Mesendoderm (in vitro differentiated cells): Measurements from ENCODE around the gene PRDM4.

Source experiments
- DNase-seq: peaks from one replicate; pipeline ENCODE4 v3.0.0; 2013
- H2AK5ac ChIP-seq: 2 replicates; pipeline ENCODE4 v1.6.1; 2013; ENCODE audit warnings: low read length, inconsistent platforms
- H2BK120ac ChIP-seq: 2 replicates; pipeline ENCODE4 v1.6.1; 2013; ENCODE audit warnings: low read depth, mild to moderate bottlenecking, low read length, moderate library complexity, mixed read lengths
- H2BK15ac ChIP-seq: replicated peaks from 2 replicates; pipeline ENCODE4 v1.6.1; 2013; ENCODE audit warnings: low read depth, mild to moderate bottlenecking, moderate library complexity
- H2BK5ac ChIP-seq: 2 replicates; pipeline ENCODE4 v1.6.1; 2013; ENCODE audit warnings: low read length, inconsistent platforms
- H3K18ac ChIP-seq: 2 replicates; pipeline ENCODE4 v1.6.1; 2013; ENCODE audit warnings: mild to moderate bottlenecking, low read length, mixed read lengths
- H3K23ac ChIP-seq: one replicate; pipeline ENCODE4 v1.6.1; 2013; ENCODE audit warnings: low read length
- H3K27ac ChIP-seq: 2 replicates; pipeline ENCODE4 v1.5.1; 2013; ENCODE audit warnings: low read depth, mild to moderate bottlenecking, inconsistent platforms, low read length, moderate library complexity
- H3K27me3 ChIP-seq: 2 replicates; pipeline ENCODE4 v1.6.1; 2013; ENCODE audit warnings: low read length, control low read depth, mild to moderate bottlenecking, inconsistent platforms; ENCODE audit not compliant: insufficient read depth, poor library complexity
- H3K36me3 ChIP-seq: 2 replicates; pipeline ENCODE4 v1.6.1; 2013; ENCODE audit warnings: low read length, inconsistent platforms; ENCODE audit not compliant: control insufficient read depth, insufficient read depth
- H3K4ac ChIP-seq: one replicate; pipeline ENCODE4 v1.6.1; 2013; ENCODE audit warnings: low read depth, mild to moderate bottlenecking, low read length, moderate library complexity
- H3K4me1 ChIP-seq: 2 replicates; pipeline ENCODE4 v1.6.1; 2013; ENCODE audit warnings: low read depth, low read length, inconsistent platforms; ENCODE audit not compliant: control insufficient read depth
- H3K4me2 ChIP-seq: 2 replicates; pipeline ENCODE4 v1.6.1; 2013; ENCODE audit warnings: low read length
- H3K4me3 ChIP-seq: 2 replicates; pipeline ENCODE4 v1.5.1; 2013; ENCODE audit warnings: mild to moderate bottlenecking, low read length
- H3K56ac ChIP-seq: one replicate; pipeline ENCODE4 v1.6.1; 2013; ENCODE audit warnings: low read length
- H3K79me1 ChIP-seq: 2 replicates; pipeline ENCODE4 v1.6.1; 2013; ENCODE audit warnings: low read length, inconsistent platforms
- H3K79me2 ChIP-seq: 2 replicates; pipeline ENCODE4 v1.6.1; 2013; ENCODE audit warnings: mild to moderate bottlenecking, low read length; ENCODE audit not compliant: control insufficient read depth, insufficient read depth
- H3K9ac ChIP-seq: 2 replicates; pipeline ENCODE4 v1.6.1; 2013; ENCODE audit warnings: low read length, inconsistent platforms
- H4K5ac ChIP-seq: one replicate; pipeline ENCODE4 v1.6.1; 2013; ENCODE audit warnings: low read length
- H4K8ac ChIP-seq: one replicate; pipeline ENCODE4 v1.6.1; 2013; ENCODE audit warnings: low read depth, mild to moderate bottlenecking, control low read depth, low read length, moderate library complexity
- WGBS: extraction: QIAGEN DNeasy Blood & Tissue Kit; methylation state at CpG from one replicate; pipeline ENCODE4 v1.1.7; 2013; ENCODE audit warnings: low lambda C conversion rate, missing lambda C conversion rate; ENCODE audit not compliant: insufficient coverage; ENCODE audit errors: extremely low coverage; 5-methylcytosine and 5-hydroxymethylcytosine counted together

The PRDM4 gene

DNA sequence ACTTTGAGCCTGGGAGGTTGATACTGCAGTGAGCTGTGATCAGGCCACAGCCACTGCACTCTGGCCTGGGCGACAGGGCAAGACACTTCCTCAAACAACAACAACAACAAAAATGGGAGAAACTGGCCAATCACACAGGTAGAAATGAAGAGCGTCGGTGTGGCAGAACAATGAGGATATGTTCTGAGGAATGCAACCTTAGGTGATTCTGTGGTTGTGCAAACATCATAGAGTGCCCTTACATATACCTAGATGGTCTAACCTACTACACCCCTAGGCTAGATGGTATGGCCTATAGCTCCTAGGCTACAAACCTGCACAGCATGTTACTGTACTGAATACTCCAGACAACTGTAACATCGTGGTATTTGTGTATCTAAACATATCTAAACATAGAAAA is 3.7 kb upstream of the PRDM4 start:
- Histone ChIP-seq H3K4me1 (peaks cover 2% of the 10 kb centered on the region), H3K9ac (no peak overlapping the region), H2BK120ac (no peak overlapping the region), H3K4me2 (no peak overlapping the region), H2BK15ac (no peak overlapping the region), H3K18ac (no peak overlapping the region), H3K4ac (no peak overlapping the region), H4K8ac (no peak overlapping the region), H3K79me1 (peaks cover 4% of the 10 kb centered on the region), H2BK5ac (no peak overlapping the region), H3K27ac (no peak overlapping the region), H3K56ac (no peak overlapping the region), H3K36me3 (no peaks in the 10 kb centered on the region), H2AK5ac (no peak overlapping the region), H3K79me2 (peaks cover 9% of the 10 kb centered on the region), H3K27me3 (no peaks in the 10 kb centered on the region), H3K23ac (no peak overlapping the region), H3K4me3 (no peak overlapping the region), H4K5ac (no peak overlapping the region)
- no CpG with 5 or more reads among the region's 4 CpGs for WGBS
- DNase-seq = no peak

DNA sequence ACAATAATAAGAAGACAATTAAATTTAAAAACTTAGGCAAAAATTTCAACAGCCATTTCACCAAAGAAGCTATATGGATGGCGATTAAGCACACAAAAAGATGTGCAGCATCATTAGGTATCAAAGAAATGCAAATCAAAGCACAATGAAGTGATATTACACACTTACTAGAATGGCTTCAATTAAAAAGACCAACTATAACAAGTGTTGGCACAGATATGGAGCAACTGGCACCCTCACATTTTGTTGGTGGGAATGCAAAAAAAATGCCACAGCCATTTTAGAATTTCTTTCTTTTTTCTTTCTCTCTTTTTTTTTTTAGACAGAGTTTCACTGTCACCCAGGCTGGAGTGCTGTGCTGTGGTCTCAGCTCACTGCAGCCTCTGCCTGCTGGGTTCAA is 1.9 kb upstream of the PRDM4 start:
- Histone ChIP-seq H3K4me2 (no peak overlapping the region), H3K79me1 (peaks cover 13% of the 10 kb centered on the region), H2BK120ac (no peak overlapping the region), H3K4ac (no peak overlapping the region), H2BK15ac (no peak overlapping the region), H3K4me3 (no peak overlapping the region), H3K4me1 (peaks cover 2% of the 10 kb centered on the region), H3K79me2 (peaks cover 20% of the 10 kb centered on the region), H3K36me3 (no peaks in the 10 kb centered on the region), H3K56ac (no peak overlapping the region), H4K8ac (no peak overlapping the region), H3K27ac (no peak overlapping the region), H2BK5ac (no peak overlapping the region), H3K23ac (no peak overlapping the region), H3K27me3 (no peaks in the 10 kb centered on the region), H4K5ac (no peak overlapping the region), H3K18ac (no peak overlapping the region), H2AK5ac (no peak overlapping the region), H3K9ac (no peak overlapping the region)
- DNase-seq = no peak
- WGBS = no CpG with 5 or more reads among the region's 1 CpG

DNA sequence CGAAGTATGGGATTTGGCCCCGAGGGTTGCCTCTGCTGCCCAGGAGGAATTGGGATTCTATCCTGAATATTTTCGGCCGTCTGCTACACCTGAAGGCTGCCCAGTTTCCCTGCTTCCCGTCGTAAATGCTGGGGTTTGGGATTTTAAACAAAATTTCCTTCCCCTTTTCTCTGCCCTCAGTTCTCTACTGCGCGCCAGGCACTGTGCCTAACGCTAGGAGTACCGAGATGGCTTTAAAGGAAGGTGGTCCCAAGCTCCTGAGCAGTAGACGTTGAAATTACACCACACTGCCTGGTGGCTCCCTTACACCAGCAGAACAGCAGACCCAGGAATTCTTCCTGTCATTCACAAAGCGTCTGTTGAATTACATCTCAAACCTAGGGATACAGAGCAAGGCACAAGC is 566 bp upstream of the PRDM4 start:
- H3K27ac ChIP-seq = no peak overlapping the region
- peak overlapping the region; percentile 99 for H3K4me2 ChIP-seq
- peak overlapping the region; percentile 23 for H4K5ac ChIP-seq
- H4K8ac ChIP-seq = no peak overlapping the region
- WGBS = no CpG with 5 or more reads among the region's 12 CpGs
- peak overlapping the region; percentile 68 for H3K9ac ChIP-seq
- H3K23ac ChIP-seq = no peak overlapping the region
- H2BK15ac ChIP-seq = no peak overlapping the region
- peak overlapping the region; percentile 36 for H3K4me3 ChIP-seq
- peaks cover 2% of the 10 kb centered on the region for H3K36me3 ChIP-seq
- DNase-seq = peak; percentile 52
- H3K4ac ChIP-seq = no peak overlapping the region
- H3K79me2 ChIP-seq = peaks cover 20% of the 10 kb centered on the region
- H3K56ac ChIP-seq = peak overlapping the region; percentile 84
- H2AK5ac ChIP-seq = no peak overlapping the region
- H3K4me1 ChIP-seq = peaks cover 2% of the 10 kb centered on the region
- no peak overlapping the region for H2BK5ac ChIP-seq
- peaks cover 13% of the 10 kb centered on the region for H3K79me1 ChIP-seq
- no peak overlapping the region for H2BK120ac ChIP-seq
- H3K18ac ChIP-seq = no peak overlapping the region
- H3K27me3 ChIP-seq = no peaks in the 10 kb centered on the region

DNA sequence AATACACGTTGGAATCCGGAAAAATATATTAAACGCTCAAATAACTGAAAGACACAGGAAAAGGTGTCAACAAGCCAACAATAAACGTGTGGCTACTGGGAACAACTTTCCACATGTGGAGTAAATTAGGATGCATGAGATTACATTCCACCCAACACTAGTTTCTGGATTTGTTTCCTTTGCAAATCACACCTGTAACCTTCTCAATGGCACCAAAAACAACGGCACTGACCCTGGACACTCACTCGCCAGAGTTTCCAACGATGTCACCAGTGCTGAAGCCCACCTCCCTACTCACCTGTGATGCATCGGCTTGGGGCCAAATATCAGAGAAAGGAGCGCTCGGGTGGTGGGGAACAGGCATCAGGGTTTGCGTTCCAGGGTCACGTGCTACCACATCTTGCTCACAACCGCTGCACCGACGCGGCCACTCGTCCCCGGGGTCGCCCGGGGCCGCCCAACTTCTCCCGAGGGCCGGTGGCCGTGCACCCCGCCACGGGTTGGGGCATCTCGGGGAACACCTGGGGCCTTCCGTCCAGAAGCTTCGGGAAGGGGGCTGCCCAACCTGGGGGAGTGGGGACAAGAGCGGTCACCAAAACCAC is 629 bp downstream of the PRDM4 start:
- H3K9ac ChIP-seq = peak overlapping the region; percentile 88
- H2BK15ac ChIP-seq = no peak overlapping the region
- H2AK5ac ChIP-seq = no peak overlapping the region
- H3K79me2 ChIP-seq = peaks cover 20% of the 10 kb centered on the region
- no peak overlapping the region for H4K8ac ChIP-seq
- no peak overlapping the region for H3K23ac ChIP-seq
- WGBS = no CpG with 5 or more reads among the region's 30 CpGs
- H3K27ac ChIP-seq = peak overlapping the region; percentile 62
- H3K4me3 ChIP-seq = peak overlapping the region; percentile 87
- peak; percentile 56 for DNase-seq
- H3K79me1 ChIP-seq = peaks cover 13% of the 10 kb centered on the region
- H3K56ac ChIP-seq = peak overlapping the region; percentile 91
- no peak overlapping the region for H2BK120ac ChIP-seq
- no peaks in the 10 kb centered on the region for H3K27me3 ChIP-seq
- peaks cover 3% of the 10 kb centered on the region for H3K36me3 ChIP-seq
- H3K4me2 ChIP-seq = peak overlapping the region; percentile 97
- peak overlapping the region; percentile 63 for H3K4ac ChIP-seq
- H3K18ac ChIP-seq = peak overlapping the region; percentile 60
- no peak overlapping the region for H4K5ac ChIP-seq
- H2BK5ac ChIP-seq = no peak overlapping the region
- peaks cover 2% of the 10 kb centered on the region for H3K4me1 ChIP-seq

DNA sequence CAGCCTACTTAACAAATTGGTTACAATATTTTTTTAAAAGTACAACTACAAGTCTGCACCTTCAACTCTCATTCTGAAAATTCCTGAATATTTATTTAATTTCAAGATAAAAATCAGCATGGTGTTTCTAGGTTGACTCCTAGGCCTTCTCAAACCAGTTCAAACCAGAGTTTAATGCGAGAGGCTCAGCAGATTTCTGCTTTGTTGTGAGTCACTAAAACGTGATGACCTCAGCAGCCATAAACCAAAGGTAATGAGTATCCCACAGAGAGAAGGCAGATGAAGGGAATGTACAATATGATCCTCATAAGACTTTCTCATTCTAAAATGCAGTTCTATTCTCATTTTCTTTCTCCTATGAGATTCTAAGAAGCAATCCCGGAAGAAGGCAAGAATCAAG is 1.5 kb downstream of the PRDM4 start:
- H3K4ac ChIP-seq = no peak overlapping the region
- no peak overlapping the region for H3K23ac ChIP-seq
- H3K79me2 ChIP-seq = peaks cover 20% of the 10 kb centered on the region
- H4K8ac ChIP-seq = no peak overlapping the region
- no peak overlapping the region for H3K27ac ChIP-seq
- H2BK5ac ChIP-seq = no peak overlapping the region
- peak; percentile 82 for DNase-seq
- no peak overlapping the region for H2AK5ac ChIP-seq
- no peak overlapping the region for H3K4me3 ChIP-seq
- no peak overlapping the region for H2BK15ac ChIP-seq
- no peak overlapping the region for H2BK120ac ChIP-seq
- WGBS = no CpG with 5 or more reads among the region's 3 CpGs
- no peak overlapping the region for H4K5ac ChIP-seq
- H3K36me3 ChIP-seq = peaks cover 3% of the 10 kb centered on the region
- H3K56ac ChIP-seq = peak overlapping the region; percentile 78
- H3K18ac ChIP-seq = no peak overlapping the region
- no peak overlapping the region for H3K9ac ChIP-seq
- H3K4me1 ChIP-seq = peaks cover 2% of the 10 kb centered on the region
- H3K79me1 ChIP-seq = peaks cover 13% of the 10 kb centered on the region
- H3K4me2 ChIP-seq = no peak overlapping the region
- no peaks in the 10 kb centered on the region for H3K27me3 ChIP-seq

DNA sequence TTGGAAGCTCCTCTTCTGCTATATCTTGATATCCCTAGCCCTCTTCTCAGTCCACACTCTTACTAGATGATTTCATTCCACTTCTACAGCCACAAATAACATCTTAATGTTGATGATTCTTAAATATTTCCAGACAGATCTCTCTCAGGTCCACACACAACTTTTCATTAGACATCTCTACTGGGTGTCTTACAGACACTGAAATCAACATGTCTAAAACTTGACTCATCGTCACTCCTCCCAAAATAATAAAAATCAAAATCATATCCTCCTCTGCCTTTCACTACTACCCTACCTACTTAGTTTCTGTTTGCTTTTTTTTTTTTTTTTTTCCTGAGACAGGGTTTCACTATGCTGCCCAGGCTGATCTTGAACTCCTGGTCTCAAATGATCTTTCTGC is 11.9 kb downstream of the PRDM4 start:
- no peak overlapping the region for H3K9ac ChIP-seq
- 100% methylated on average over 1 of the region's 1 CpG for WGBS
- no peaks in the 10 kb centered on the region for H3K4me1 ChIP-seq
- H2BK15ac ChIP-seq = no peak overlapping the region
- DNase-seq = no peak
- H3K23ac ChIP-seq = no peak overlapping the region
- H2BK120ac ChIP-seq = no peak overlapping the region
- no peak overlapping the region for H3K4ac ChIP-seq
- no peak overlapping the region for H4K5ac ChIP-seq
- no peak overlapping the region for H2BK5ac ChIP-seq
- H3K79me1 ChIP-seq = no peaks in the 10 kb centered on the region
- no peak overlapping the region for H3K4me2 ChIP-seq
- no peaks in the 10 kb centered on the region for H3K27me3 ChIP-seq
- H3K18ac ChIP-seq = no peak overlapping the region
- H2AK5ac ChIP-seq = no peak overlapping the region
- no peaks in the 10 kb centered on the region for H3K79me2 ChIP-seq
- H3K27ac ChIP-seq = no peak overlapping the region
- peaks cover 9% of the 10 kb centered on the region for H3K36me3 ChIP-seq
- no peak overlapping the region for H3K4me3 ChIP-seq
- no peak overlapping the region for H3K56ac ChIP-seq
- no peak overlapping the region for H4K8ac ChIP-seq
